CD4-positive, alpha-beta memory T cell (primary cell): ENCODE measurements around the gene HCFC1. TPM values are rescaled to one million over a fixed set of nuclear protein-coding genes. Genes with fewer than 3 reads are reported as not detected.

Experiments
- CTCF ChIA-PET: fragments of 350-600 bp; sonication (Branson Sonifier 250); formaldehyde crosslinking; loops from one replicate; lab custom pipeline; 2021; ENCODE audit warnings: inconsistent platforms; ENCODE audit not compliant: partially characterized antibody; lab: Charles Lee
- POLR2A ChIA-PET: fragments of 350-600 bp; sonication (Branson Sonifier 250); formaldehyde crosslinking; loops from one replicate; lab custom pipeline; 2021; ENCODE audit not compliant: partially characterized antibody; lab: Charles Lee
- DNase-seq, 5 donors: peaks; one replicate each; pipeline versions ENCODE4 v3.0.0 to v3.0.0-alpha.2; 2020 to 2022; ENCODE audit warnings: mixed read lengths in 1 of 5
- H3K27ac ChIP-seq: one replicate; pipeline ENCODE4 v1.7.0; 2013; ENCODE audit warnings: low read depth, low read length
- H3K27me3 ChIP-seq: 2 replicates; pipeline ENCODE4 v1.7.0; 2013; ENCODE audit warnings: mild to moderate bottlenecking, low read length, moderate library complexity; ENCODE audit not compliant: insufficient read depth
- H3K36me3 ChIP-seq: 2 replicates; pipeline ENCODE4 v1.7.0; 2013; ENCODE audit warnings: mild to moderate bottlenecking, low read length, moderate library complexity; ENCODE audit not compliant: insufficient read depth
- H3K4me1 ChIP-seq: 2 replicates; pipeline ENCODE4 v1.7.0; 2013; ENCODE audit warnings: mild to moderate bottlenecking, low read length, moderate library complexity; ENCODE audit not compliant: insufficient read depth
- H3K4me3 ChIP-seq, 2 donors: one replicate each; pipeline ENCODE4 v1.7.0; 2013; ENCODE audit warnings: low read length in 2 of 2, mild to moderate bottlenecking in 1 of 2
- H3K9me3 ChIP-seq, 2 donors: one replicate each; pipeline ENCODE4 v1.7.0; 2013; ENCODE audit warnings: low read length in 2 of 2, control low read depth in 1 of 2; ENCODE audit not compliant: control insufficient read depth in 1 of 2
- H3K27ac Mint-ChIP-seq, 7 donors: one replicate each; pipeline ENCODE4 v1.8.0; 2020 to 2021; ENCODE audit warnings: mixed read lengths in 7 of 7, mild to moderate bottlenecking in 6 of 7, inconsistent platforms in 3 of 7, moderate library complexity in 3 of 7
- H3K27me3 Mint-ChIP-seq, 2 donors: one replicate each; pipeline ENCODE4 v1.8.0; 2020 to 2021; ENCODE audit warnings: mixed read lengths in 2 of 2
- H3K36me3 Mint-ChIP-seq, 2 donors: one replicate each; pipeline ENCODE4 v1.8.0; 2020 to 2021; ENCODE audit warnings: mixed read lengths in 2 of 2, inconsistent platforms in 1 of 2, mild to moderate bottlenecking in 1 of 2
- H3K4me1 Mint-ChIP-seq, 4 donors: one replicate each; pipeline ENCODE4 v1.8.0; 2020 to 2021; ENCODE audit warnings: mixed read lengths in 4 of 4, mild to moderate bottlenecking in 1 of 4
- H3K4me3 Mint-ChIP-seq, 8 donors: one replicate each; pipeline ENCODE4 v1.8.0; 2020 to 2021; ENCODE audit warnings: mixed read lengths in 8 of 8, mild to moderate bottlenecking in 7 of 8, moderate library complexity in 6 of 8, inconsistent platforms in 3 of 8
- H3K9me3 Mint-ChIP-seq, 8 donors: one replicate each; pipeline ENCODE4 v1.8.0; 2020 to 2021; ENCODE audit warnings: mixed read lengths in 8 of 8, mild to moderate bottlenecking in 5 of 8, inconsistent platforms in 3 of 8, moderate library complexity in 1 of 8
- intact Hi-C: fragments of 100-400 bp; cut with micrococcal nuclease; formaldehyde crosslinking; loops from one replicate; pipeline ENCODE4 v1.15.1; 2023
- polyA plus RNA-seq, 2 donors: library from polyadenylated mRNA; unstranded; fragments of 300-500 nt; fragmentation: Illumina TruSeq; gene quantifications; one replicate each; pipeline ENCODE4 v1.2.3, GENCODE V29; 2021
- total RNA-seq, 2 experiments: library from RNA; stranded (reverse); gene quantifications; one replicate each; pipeline ENCODE4 v1.2.3, GENCODE V29; 2021

Gene HCFC1
- total and polyA plus RNA-seq, 4 experiments from 2014 or later, result 1.6 to 53.4 (median 33.7) TPM

DNA sequence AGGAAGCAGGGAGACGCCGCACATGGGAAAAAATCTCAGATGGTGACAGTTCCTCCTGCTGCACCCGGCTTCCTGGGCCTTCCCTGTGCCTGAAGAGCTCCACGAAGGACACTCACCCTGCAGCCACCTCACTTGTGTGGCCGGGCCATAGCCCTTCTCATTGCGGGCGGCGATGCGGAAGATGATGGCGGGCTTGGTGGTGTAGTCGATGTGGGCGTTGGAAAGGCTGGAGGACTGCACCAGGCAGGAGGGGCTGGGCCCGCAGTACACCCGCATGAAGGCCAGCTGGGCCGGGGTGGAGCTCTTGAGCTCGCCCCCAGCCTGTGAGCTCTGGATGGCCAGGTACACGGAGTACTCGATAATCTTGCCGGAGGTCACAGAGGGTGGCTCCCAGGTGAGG is 21.5 kb downstream of the HCFC1 start:
- POLR2A ChIA-PET, result interaction anchor here (0.9 to 21.2 kb wide), 2 partner anchors 23 to 131 kb away, joined by 4 to 447 read pairs; partner anchors contain the start of genes ARHGAP4 and NAA10
- Histone ChIP-seq H3K27me3 (no peaks in the 10 kb centered on the region), H3K4me3 (no peak overlapping the region), H3K27ac (no peak overlapping the region), H3K36me3 (peaks cover 30% of the 10 kb centered on the region), H3K9me3 (no peaks in the 10 kb centered on the region), H3K4me1 (peaks cover 10% of the 10 kb centered on the region)
- H3K36me3 Mint-ChIP-seq, result peaks cover 24 to 30% of the 10 kb centered on the region in 2 donors
- H3K4me3 Mint-ChIP-seq, result no peak overlapping the region
- CTCF ChIA-PET, result interaction anchor here (1.0 to 10.4 kb wide), 5 partner anchors 18 to 187 kb away, joined by 3 to 290 read pairs (median 4); partner anchors contain the start of genes ARHGAP4, AVPR2, NAA10 and PLXNB3
- no peaks in the 10 kb centered on the region for H3K27me3 Mint-ChIP-seq
- H3K9me3 Mint-ChIP-seq, result peaks cover 0 to 2% (median 0%) of the 10 kb centered on the region in 8 donors
- peak overlapping the region in 1 of 7 donors; percentile 18 for H3K27ac Mint-ChIP-seq
- peaks cover 5 to 14% (median 8%) of the 10 kb centered on the region in 4 donors for H3K4me1 Mint-ChIP-seq
- DNase-seq, result no peak
- intact Hi-C loops, result loop anchor here (5.0 kb wide), 1 partner anchor 263 kb away; the partner anchor contains the start of gene SLC6A8

DNA sequence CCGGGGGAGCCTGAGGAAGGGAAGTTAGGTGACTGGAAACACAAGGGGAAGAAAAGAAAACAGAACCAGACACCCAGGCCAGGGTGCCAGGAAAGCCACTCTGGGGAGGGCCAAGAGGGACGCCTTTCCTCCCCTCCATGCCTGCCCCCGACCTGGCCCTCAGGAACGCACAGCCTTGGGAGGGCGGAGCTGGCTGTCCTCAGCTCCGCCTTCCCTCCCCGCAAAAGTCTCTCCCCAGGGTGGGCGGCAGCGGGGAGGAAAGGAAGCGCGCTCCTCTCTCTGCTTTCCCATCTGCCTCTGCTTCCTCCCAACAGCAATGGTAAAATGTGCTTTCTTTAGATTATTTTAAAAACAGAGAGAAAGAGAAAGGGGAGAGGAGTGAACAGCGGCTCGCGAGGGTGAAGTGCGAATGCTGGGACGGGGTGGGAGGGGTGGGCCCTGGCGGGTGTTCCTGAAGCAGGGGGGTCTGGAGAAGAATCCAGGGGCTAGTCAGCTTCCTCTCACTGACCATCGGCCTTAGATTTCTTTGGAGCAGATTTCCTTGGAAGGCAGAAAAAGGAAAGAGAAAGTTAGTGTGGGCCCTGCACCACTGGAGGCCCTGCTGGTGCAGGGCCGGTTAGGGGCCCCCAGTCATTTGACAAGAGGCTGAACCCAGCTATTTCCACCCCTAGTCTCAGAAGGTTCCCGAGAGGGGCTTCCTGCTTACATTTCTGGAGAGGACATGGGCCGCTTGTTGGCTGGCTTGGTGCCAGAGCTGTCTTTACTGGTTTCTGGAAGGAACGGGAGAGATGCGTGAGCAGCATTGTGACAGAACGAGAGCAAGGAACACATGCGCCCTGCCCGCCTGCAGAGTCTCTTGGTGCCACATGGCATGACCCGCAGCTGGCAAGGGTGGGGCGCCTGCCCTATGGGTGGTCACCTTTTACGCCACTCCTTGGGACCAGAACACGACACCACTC is 22.5 kb downstream of the HCFC1 start:
- Histone ChIP-seq H3K36me3 (peaks cover 30% of the 10 kb centered on the region), H3K9me3 (no peaks in the 10 kb centered on the region), H3K4me1 (peaks cover 17% of the 10 kb centered on the region), H3K4me3 (no peak overlapping the region), H3K27me3 (no peaks in the 10 kb centered on the region), H3K27ac (no peak overlapping the region)
- peaks cover 0 to 2% (median 0%) of the 10 kb centered on the region in 8 donors for H3K9me3 Mint-ChIP-seq
- H3K4me1 Mint-ChIP-seq, result peaks cover 5 to 17% (median 8%) of the 10 kb centered on the region in 4 donors
- peak in 1 of 5 donors; percentile 29 for DNase-seq
- H3K27me3 Mint-ChIP-seq, result no peaks in the 10 kb centered on the region
- peak overlapping the region in 2 of 7 donors; percentile 75 to 77 for H3K27ac Mint-ChIP-seq
- ChIA-PET CTCF (interaction anchor here (2.3 to 10.4 kb wide), 6 partner anchors 20 to 186 kb away, joined by 12 to 290 read pairs (median 24); partner anchors contain the start of genes ARHGAP4, HCFC1, NAA10 and PLXNB3), POLR2A (interaction anchor here (0.9 to 21.2 kb wide), 5 partner anchors 17 to 130 kb away, joined by 3 to 447 read pairs (median 4); partner anchors contain the start of genes ARHGAP4, HCFC1 and NAA10)
- H3K36me3 Mint-ChIP-seq, result peaks cover 21 to 23% of the 10 kb centered on the region in 2 donors
- intact Hi-C loops, result loop anchor here (5.0 kb wide), 1 partner anchor 42 kb away; no protein-coding TSS in a partner anchor
- H3K4me3 Mint-ChIP-seq, result no peak overlapping the region

DNA sequence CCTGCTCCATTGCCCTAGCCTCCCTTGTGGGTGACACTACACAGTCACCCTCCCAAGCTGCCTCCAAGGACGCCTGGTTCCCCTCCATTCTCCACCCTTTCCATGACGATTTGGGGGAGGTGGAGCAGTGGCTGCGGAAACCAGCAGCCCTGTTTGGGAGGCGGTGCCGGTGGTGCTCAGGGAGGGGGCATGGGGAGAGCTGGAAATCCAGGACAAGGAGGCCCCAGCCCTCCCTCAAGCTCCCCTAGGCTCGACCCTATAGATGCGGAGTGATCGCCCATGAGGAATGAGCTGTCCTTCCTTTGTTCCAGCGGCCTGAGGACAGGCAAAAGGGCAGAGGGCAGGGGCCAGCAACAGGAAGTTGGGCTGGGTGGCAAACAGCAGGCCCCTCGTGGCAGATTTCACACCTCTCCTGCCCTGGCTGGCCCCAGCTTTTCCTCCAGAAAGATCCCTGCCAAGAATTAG is 23.6 kb downstream of the HCFC1 start:
- Mint-ChIP-seq H3K9me3 (peaks cover 0 to 2% (median 0%) of the 10 kb centered on the region in 8 donors), H3K4me1 (peaks cover 5 to 19% (median 6%) of the 10 kb centered on the region in 4 donors), H3K27ac (peak overlapping the region in 1 of 7 donors; percentile 53), H3K4me3 (no peak overlapping the region), H3K36me3 (peaks cover 18% of the 10 kb centered on the region in 2 donors), H3K27me3 (no peaks in the 10 kb centered on the region)
- CTCF ChIA-PET, result interaction anchor here (0.7 to 10.4 kb wide), 8 partner anchors 20 to 584 kb away, joined by 3 to 290 read pairs (median 12); partner anchors contain the start of genes ARHGAP4, HCFC1, NAA10 and PLXNB3
- Histone ChIP-seq H3K27ac (no peak overlapping the region), H3K9me3 (no peaks in the 10 kb centered on the region), H3K4me3 (no peak overlapping the region), H3K4me1 (peaks cover 21% of the 10 kb centered on the region), H3K27me3 (no peaks in the 10 kb centered on the region), H3K36me3 (peaks cover 29% of the 10 kb centered on the region)
- intact Hi-C loops, result loop anchor here (5.0 kb wide), 1 partner anchor 41 kb away; no protein-coding TSS in a partner anchor
- peak in 1 of 5 donors; percentile 22 for DNase-seq
- POLR2A ChIA-PET, result interaction anchor here (1.1 to 21.2 kb wide), 7 partner anchors 19 to 184 kb away, joined by 3 to 447 read pairs (median 4); partner anchors contain the start of genes ARHGAP4, HCFC1, IRAK1 and NAA10

DNA sequence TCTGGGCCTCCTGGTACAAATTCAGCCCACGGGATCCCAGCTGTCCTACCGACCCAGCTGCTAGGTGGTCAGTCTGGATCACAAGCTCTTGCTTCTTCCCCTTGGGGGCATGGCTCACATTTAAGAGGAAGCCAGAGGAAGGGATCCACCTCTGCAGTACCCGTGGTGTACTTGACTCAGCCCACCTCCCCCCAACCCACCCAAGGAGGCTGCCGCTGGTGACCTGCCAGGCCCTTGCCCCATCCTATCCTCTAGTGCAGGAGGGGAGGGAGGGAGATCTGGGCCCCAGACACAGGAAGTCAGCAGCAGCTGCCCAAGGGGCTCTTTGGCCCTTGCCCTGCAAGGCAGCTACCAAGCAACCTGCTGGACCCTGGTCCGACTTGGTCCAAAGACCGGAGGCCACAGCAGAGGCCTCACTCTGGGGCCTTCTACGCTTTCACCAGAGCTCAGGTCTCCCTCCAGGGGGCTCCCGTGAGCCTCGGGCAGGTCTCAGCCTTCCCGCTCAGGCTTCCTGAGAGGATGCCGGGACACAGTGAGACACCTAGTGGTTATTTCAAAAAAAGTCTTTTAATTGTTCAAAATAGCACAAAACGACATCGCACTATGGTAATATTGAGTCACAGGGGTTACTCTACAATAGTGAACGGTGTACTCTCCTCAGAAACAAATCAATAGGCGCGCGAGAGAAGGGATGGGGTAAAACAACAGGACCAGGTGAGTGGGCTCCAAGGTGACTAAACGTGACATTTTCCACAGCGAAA is 24.4 kb downstream of the HCFC1 start:
- POLR2A ChIA-PET, result interaction anchor here (0.9 to 21.2 kb wide), 8 partner anchors 20 to 184 kb away, joined by 3 to 447 read pairs (median 4); partner anchors contain the start of genes ARHGAP4, HCFC1, IRAK1 and NAA10
- peak overlapping the region; percentile 9 for H3K27ac ChIP-seq
- peaks cover 18% of the 10 kb centered on the region in 2 donors for H3K36me3 Mint-ChIP-seq

DNA sequence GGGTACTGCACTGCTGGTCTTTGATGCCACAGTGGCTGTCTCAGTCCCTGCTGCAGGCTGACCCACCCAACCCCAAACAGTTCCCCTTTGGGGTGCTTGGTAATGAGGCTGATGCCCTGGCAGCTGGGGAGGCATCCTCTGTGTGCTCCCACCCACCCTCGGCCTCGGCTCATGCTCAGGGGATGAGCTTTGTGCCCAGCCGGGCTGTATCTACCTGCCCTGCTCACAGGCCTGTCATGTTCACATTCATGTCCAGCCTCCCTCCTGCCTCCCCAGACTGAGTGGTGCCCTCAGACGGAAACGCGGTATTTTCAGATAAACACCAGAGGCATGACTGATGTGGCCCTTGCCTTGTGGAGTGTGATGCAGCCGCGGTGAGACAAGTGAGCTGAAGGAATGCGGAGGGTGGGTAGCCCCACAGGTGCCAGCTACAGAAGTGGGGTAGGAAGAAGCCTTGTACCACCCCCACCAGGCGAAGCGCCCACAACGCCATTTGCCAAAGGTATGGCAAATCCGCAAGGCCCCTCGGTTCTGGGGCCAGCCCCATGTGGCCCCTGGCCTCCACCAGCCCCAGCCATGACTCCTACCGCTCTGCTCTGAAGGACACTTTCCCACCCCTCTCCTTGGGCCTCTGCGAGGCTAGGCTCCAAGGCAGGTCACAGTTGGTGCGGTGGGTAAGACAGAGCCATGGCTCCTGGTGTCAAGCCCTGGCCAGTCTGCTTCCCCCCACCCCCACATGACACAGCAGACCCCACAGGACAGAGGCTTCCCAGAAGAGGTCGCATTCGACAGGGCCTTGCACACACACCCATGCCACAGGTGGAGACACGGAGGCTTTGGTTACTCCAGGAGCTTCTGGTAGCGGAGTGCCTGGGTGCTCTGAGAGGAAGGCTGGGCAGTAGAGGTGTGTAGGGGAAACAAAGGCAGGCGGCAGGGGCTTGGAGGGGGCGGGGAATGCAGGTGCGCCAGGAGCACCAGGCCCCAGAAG is 25.4 kb downstream of the HCFC1 start:
- H3K27ac Mint-ChIP-seq, result peak overlapping the region in 4 of 7 donors; percentile 17 to 65 (median 52)

More for the DNA sequence above, 24.4 kb downstream of the HCFC1 start:
- peaks cover 0 to 2% (median 0%) of the 10 kb centered on the region in 8 donors for H3K9me3 Mint-ChIP-seq
- Histone ChIP-seq H3K9me3 (no peaks in the 10 kb centered on the region), H3K36me3 (peaks cover 21% of the 10 kb centered on the region), H3K27me3 (no peaks in the 10 kb centered on the region), H3K4me1 (peaks cover 20% of the 10 kb centered on the region), H3K4me3 (no peak overlapping the region)
- peak; percentile 77 to 82 (median 80) for DNase-seq
- H3K27me3 Mint-ChIP-seq, result no peaks in the 10 kb centered on the region
- peak overlapping the region in 6 of 7 donors; percentile 40 to 91 (median 68) for H3K27ac Mint-ChIP-seq
- CTCF ChIA-PET, result interaction anchor here (0.7 to 10.4 kb wide), 19 partner anchors 10 to 1005 kb away, joined by 3 to 290 read pairs (median 5); partner anchors contain the start of genes ARHGAP4, HCFC1, IDH3G and NAA10
- H3K4me3 Mint-ChIP-seq, result no peak overlapping the region
- intact Hi-C loops, result loop anchor here (1.0 to 5.0 kb wide), 3 partner anchors 23 to 183 kb away; partner anchors contain the start of gene PLXNB3
- peaks cover 5 to 16% (median 6%) of the 10 kb centered on the region in 4 donors for H3K4me1 Mint-ChIP-seq

More for the DNA sequence above, 25.4 kb downstream of the HCFC1 start:
- ChIA-PET POLR2A (interaction anchor here (0.9 to 21.2 kb wide), 5 partner anchors 19 to 74 kb away, joined by 3 to 447 read pairs (median 4); partner anchors contain the start of genes ARHGAP4, IRAK1 and NAA10), CTCF (interaction anchor here (0.7 to 10.4 kb wide), 18 partner anchors 9 to 1004 kb away, joined by 3 to 290 read pairs (median 5); partner anchors contain the start of genes ARHGAP4, HCFC1, IDH3G and NAA10)
- Histone ChIP-seq H3K27me3 (no peaks in the 10 kb centered on the region), H3K27ac (no peak overlapping the region), H3K4me3 (no peak overlapping the region), H3K4me1 (peaks cover 20% of the 10 kb centered on the region), H3K9me3 (no peaks in the 10 kb centered on the region), H3K36me3 (peaks cover 17% of the 10 kb centered on the region)
- Mint-ChIP-seq H3K27me3 (no peaks in the 10 kb centered on the region), H3K4me3 (no peak overlapping the region), H3K9me3 (peaks cover 0 to 2% (median 0%) of the 10 kb centered on the region in 8 donors), H3K4me1 (peaks cover 5 to 17% (median 7%) of the 10 kb centered on the region in 4 donors), H3K36me3 (peaks cover 15 to 16% of the 10 kb centered on the region in 2 donors)
- DNase-seq, result peak in 1 of 5 donors; percentile 11
- intact Hi-C loops, result loop anchor here (5.0 kb wide), 1 partner anchor 39 kb away; no protein-coding TSS in a partner anchor
